Testis (tissue), 3 donors: ENCODE measurements around the gene P2RY12. TPM values are rescaled to one million over a fixed set of nuclear protein-coding genes. Genes with fewer than 3 reads are reported as not detected.

Source experiments
- DNase-seq: peaks from one replicate; pipeline ENCODE4 v3.0.0-alpha.2; 2019
- H3K27ac ChIP-seq, 2 donors: fragments of 200-600 bp; sonication (generic); one replicate each; pipeline ENCODE4 v1.5.1; 2019
- H3K27me3 ChIP-seq: fragments of 200-600 bp; sonication (generic); one replicate; pipeline ENCODE4 v1.5.1; 2019
- H3K36me3 ChIP-seq: fragments of 200-600 bp; sonication (generic); one replicate; pipeline ENCODE4 v1.5.1; 2017; ENCODE audit warnings: low read depth; ENCODE audit errors: missing control alignments
- H3K4me1 ChIP-seq: fragments of 200-600 bp; sonication (generic); one replicate; pipeline ENCODE4 v1.5.1; 2019
- H3K4me3 ChIP-seq, 2 donors: fragments of 200-600 bp; sonication (generic); one replicate each; pipeline ENCODE4 v1.5.1; 2017 to 2019
- H3K9me3 ChIP-seq: fragments of 200-600 bp; sonication (generic); one replicate; pipeline ENCODE4 v1.5.1; 2017
- CTCF ChIP-seq, 3 experiments: fragments of 450-650 bp in 2 of 3; fragments of 200-600 bp in 1 of 3; sonication (generic) in 1 of 3; IDR thresholded peaks; one replicate each; pipeline ENCODE4 v1.5.1; 2016 to 2019; ENCODE audit warnings: antibody characterized with exemption in 3 of 3, mild to moderate bottlenecking in 2 of 3, moderate library complexity in 1 of 3
- POLR2A ChIP-seq: fragments of 450-650 bp; IDR thresholded peaks from one replicate; pipeline ENCODE4 v1.6.1; 2017; ENCODE audit warnings: antibody characterized with exemption, mild to moderate bottlenecking, moderate library complexity
- WGBS, 2 donors: methylation state at CpG; one replicate each; pipeline ENCODE4 v1.1.5; 2018; 5-methylcytosine and 5-hydroxymethylcytosine counted together
- intact Hi-C: fragments of 100-400 bp; cut with DNase I; formaldehyde crosslinking; loops from one replicate; pipeline ENCODE4 v1.15.1; 2023; ENCODE audit warnings: low total_unique reads
- polyA plus RNA-seq: library from polyadenylated mRNA; stranded (reverse); fragments of 350-450 nt; fragmentation: Illumina TruSeq; extraction: RNeasy Lipid Tissue Mini Kit (QIAGEN cat#74804); gene quantifications from one replicate; pipeline ENCODE4 v1.2.3, GENCODE V29; 2014; ENCODE audit warnings: low read depth, low replicate concordance; ENCODE audit not compliant: insufficient read depth
- total RNA-seq, 2 donors: library from RNA; depleted of rRNA; stranded (reverse); fragments of >200 nt; gene quantifications; one replicate each; pipeline ENCODE4 v1.2.3, GENCODE V29; 2016

The P2RY12 gene
- total and polyA plus RNA-seq, 3 donors from 2014 or later, result 0.47 TPM; not detected in 2

GRCh38 chr3:151347432-151347831 lies 37.1 kb downstream of the P2RY12 start:
- Histone ChIP-seq H3K36me3 (no peaks in the 10 kb centered on the region), H3K27me3 (no peaks in the 10 kb centered on the region), H3K4me1 (no peaks in the 10 kb centered on the region), H3K9me3 (no peaks in the 10 kb centered on the region), H3K27ac (no peak overlapping the region), H3K4me3 (no peak overlapping the region)
- DNase-seq, result no peak
- 70 to 87% methylated on average over 6 of the region's 6 CpGs for WGBS, 2 donors
- intact Hi-C loops, result no loop called here
- TF ChIP-seq CTCF (IDR thresholded peaks at IDR 0.05) (no peak), POLR2A (no peak)

GRCh38 chr3:151346292-151346691 lies 38.3 kb downstream of the P2RY12 start:
- no peaks in the 10 kb centered on the region for H3K9me3 ChIP-seq
- 74 to 77% methylated on average over 3 of the region's 3 CpGs for WGBS, 2 donors
- no peak overlapping the region for H3K4me3 ChIP-seq
- no peak for DNase-seq
- H3K36me3 ChIP-seq, result no peaks in the 10 kb centered on the region
- intact Hi-C loops, result no loop called here
- H3K27ac ChIP-seq, result no peak overlapping the region
- H3K27me3 ChIP-seq, result no peaks in the 10 kb centered on the region
- H3K4me1 ChIP-seq, result no peaks in the 10 kb centered on the region
- TF ChIP-seq CTCF (IDR thresholded peaks at IDR 0.05) (no peak), POLR2A (no peak)

DNA sequence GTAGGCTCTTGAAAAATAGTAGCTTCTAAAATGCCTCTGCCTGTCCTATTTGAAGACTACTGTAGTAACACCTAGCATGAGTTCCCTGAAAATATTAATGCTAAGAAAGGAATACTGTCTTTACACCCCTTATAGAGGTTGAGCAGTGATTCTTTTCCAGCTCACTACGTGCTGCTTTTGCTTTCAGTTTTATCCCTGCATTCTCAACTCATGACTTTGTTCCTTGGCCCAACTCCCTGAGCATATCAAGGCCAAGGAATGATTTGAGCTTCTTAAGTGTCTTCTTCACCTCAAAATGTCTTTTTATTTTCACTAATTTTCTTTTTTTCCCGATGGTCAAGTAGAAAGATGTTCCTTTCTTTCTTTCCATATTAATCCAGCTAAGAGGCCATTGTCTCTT lies 38.7 kb downstream of the P2RY12 start:
- Histone ChIP-seq H3K4me3 (no peak overlapping the region), H3K36me3 (no peaks in the 10 kb centered on the region), H3K4me1 (no peaks in the 10 kb centered on the region), H3K9me3 (no peaks in the 10 kb centered on the region), H3K27ac (no peak overlapping the region), H3K27me3 (no peaks in the 10 kb centered on the region)
- DNase-seq, result peak; percentile 65
- intact Hi-C loops, result no loop called here
- 38 to 47% methylated on average over 2 of the region's 2 CpGs for WGBS, 2 donors
- TF ChIP-seq POLR2A, result no peak
- no peak for TF ChIP-seq CTCF (IDR thresholded peaks at IDR 0.05)

- intact Hi-C loops, result no loop called here
- no peak overlapping the region for H3K4me3 ChIP-seq
- H3K9me3 ChIP-seq, result no peaks in the 10 kb centered on the region
- no peaks in the 10 kb centered on the region for H3K36me3 ChIP-seq
- H3K27ac ChIP-seq, result no peak overlapping the region
- no peak for DNase-seq
- no peaks in the 10 kb centered on the region for H3K4me1 ChIP-seq
- no peaks in the 10 kb centered on the region for H3K27me3 ChIP-seq
- 83% methylated on average over 2 of the region's 2 CpGs for WGBS, 2 donors
- TF ChIP-seq POLR2A (no peak), CTCF (IDR thresholded peaks at IDR 0.05) (no peak)
These were observed 52.9 kb downstream of the P2RY12 start for GRCh38 chr3:151331696-151332095.

DNA sequence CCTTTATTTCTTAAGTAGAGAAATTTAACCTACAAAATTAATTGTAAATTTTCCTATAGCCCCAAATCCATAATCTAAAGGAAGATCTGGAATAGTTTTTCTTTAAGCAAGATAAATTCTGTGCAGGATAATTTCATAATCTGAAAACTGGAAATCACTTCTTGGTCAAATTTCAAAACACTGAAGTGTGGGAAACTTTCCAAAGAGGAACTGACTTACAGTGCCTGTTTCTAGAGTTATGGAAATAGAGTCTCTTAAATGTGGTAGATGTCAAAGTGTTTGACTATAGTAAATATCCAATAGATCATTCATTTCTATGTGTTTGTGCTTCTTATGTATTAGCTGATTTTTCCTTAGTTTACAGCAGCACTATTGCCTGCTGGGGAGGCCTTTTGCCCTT lies 53.7 kb downstream of the P2RY12 start:
- H3K36me3 ChIP-seq, result no peaks in the 10 kb centered on the region
- TF ChIP-seq CTCF (IDR thresholded peaks at IDR 0.05) (no peak), POLR2A (no peak)
- no peaks in the 10 kb centered on the region for H3K4me1 ChIP-seq
- intact Hi-C loops, result no loop called here
- no peaks in the 10 kb centered on the region for H3K27me3 ChIP-seq
- no peak overlapping the region for H3K4me3 ChIP-seq
- DNase-seq, result no peak
- H3K9me3 ChIP-seq, result no peaks in the 10 kb centered on the region
- H3K27ac ChIP-seq, result no peak overlapping the region
